HepG2 (cell line): Measurements from ENCODE around the gene PIGO. TPM values are rescaled to one million over a fixed set of nuclear protein-coding genes. Genes with fewer than 3 reads are reported as not detected.

Experiments
- ATAC-seq: fragments of 200-7000 bp; cut with Tn5 transposase; 3 replicates; pipeline ENCODE4 v1.9.1; 2020; ENCODE audit warnings: mild to moderate bottlenecking, moderate library complexity
- BruUV-seq: library from RNA; stranded (reverse); fragments of 400-500 nt; replicated peaks from 2 replicates; lab custom pipeline; 2021; lab: Mats Ljungman, UMichigan
- CTCF ChIA-PET: fragments of 300-600 bp; formaldehyde crosslinking; extraction: SDS; loops from one replicate; lab custom pipeline; 2021; ENCODE audit warnings: low total read pairs, inconsistent platforms, low intra/inter-chr PET ratio; lab: Yijun Ruan, JAX
- POLR2A ChIA-PET: fragments of 350-600 bp; sonication (Branson Sonifier 250); formaldehyde crosslinking; loops from one replicate; lab custom pipeline; 2020; ENCODE audit warnings: antibody characterized with exemption, inconsistent platforms; lab: Yijun Ruan, JAX
- DNase-seq: peaks from one replicate; pipeline ENCODE4 v3.0.0-alpha.2; 2015; ENCODE audit warnings: low spot score
- FAIRE-seq: peaks from 3 replicates; lab custom pipeline; 2011; peaks lifted over from hg19 to GRCh38; lab: Jason Lieb, UNC
- H2AFZ ChIP-seq: one replicate; pipeline ENCODE4 v1.6.1; 2011; ENCODE audit warnings: low read length, inconsistent platforms
- H3K27ac ChIP-seq: fragments of 300-600 bp; 3 replicates; pipeline ENCODE4 v1.8.0; 2011; ENCODE audit warnings: mixed run types, mild to moderate bottlenecking, mixed read lengths, low read length, inconsistent platforms; ENCODE audit not compliant: insufficient read depth; ENCODE audit errors: extremely low read length
- H3K27me3 ChIP-seq, 2 experiments: fragments of 200-600 bp in 1 of 2; 2 replicates in 1 of 2; 3 replicates in 1 of 2; pipeline versions ENCODE4 v1.6.0 to v1.8.0; 2011; ENCODE audit warnings: low read length in 2 of 2, mild to moderate bottlenecking in 2 of 2, moderate library complexity in 2 of 2, inconsistent platforms in 1 of 2; ENCODE audit not compliant: insufficient read depth in 2 of 2, control insufficient read depth in 1 of 2
- H3K36me3 ChIP-seq, 2 experiments: fragments of 200-600 bp in 1 of 2; replicated peaks in 1 of 2; 2 replicates in 1 of 2; 3 replicates in 1 of 2; pipeline versions ENCODE4 v1.5.1 to v1.8.0; 2011; ENCODE audit warnings: low read length in 2 of 2, inconsistent platforms in 1 of 2; ENCODE audit not compliant: insufficient read depth in 2 of 2, control insufficient read depth in 1 of 2
- H3K4me1 ChIP-seq: 2 replicates; pipeline ENCODE4 v1.5.1; 2012; ENCODE audit warnings: low read length, inconsistent platforms; ENCODE audit not compliant: insufficient read depth
- H3K4me2 ChIP-seq: 2 replicates; pipeline ENCODE4 v1.6.0; 2011; ENCODE audit warnings: low read depth, low read length, inconsistent platforms
- H3K4me3 ChIP-seq, 3 experiments: fragments of 200-600 bp in 1 of 3; sonication (generic), shearing (Covaris generic) in 1 of 3; replicated peaks in 1 of 3; 2 replicates each; pipeline ENCODE4 v1.5.1; 2011 to 2016; ENCODE audit warnings: low read length in 3 of 3, inconsistent platforms in 2 of 3, low read depth in 2 of 3, mild to moderate bottlenecking in 2 of 3, control low read depth in 1 of 3, mixed read lengths in 1 of 3; ENCODE audit not compliant: insufficient read depth in 1 of 3
- H3K79me2 ChIP-seq: one replicate; pipeline ENCODE4 v1.6.1; 2011; ENCODE audit warnings: low read length, inconsistent platforms; ENCODE audit not compliant: insufficient read depth
- H3K9ac ChIP-seq: 2 replicates; pipeline ENCODE4 v1.6.0; 2011; ENCODE audit warnings: mild to moderate bottlenecking, low read depth, low read length, inconsistent platforms; ENCODE audit not compliant: insufficient read depth
- H3K9me3 ChIP-seq: 2 replicates; pipeline ENCODE4 v1.5.1; 2012; ENCODE audit warnings: mild to moderate bottlenecking, low read length
- H4K20me1 ChIP-seq: 2 replicates; pipeline ENCODE4 v1.6.0; 2011; ENCODE audit warnings: inconsistent platforms, mild to moderate bottlenecking, low read length, moderate library complexity; ENCODE audit not compliant: insufficient read depth
- AGO2 ChIP-seq: fragments of 200-400 bp; formaldehyde crosslinking; optimal IDR thresholded peaks from 2 replicates; pipeline ENCODE3; 2017; ENCODE audit warnings: mild to moderate bottlenecking, low read depth, low read length, moderate library complexity
- CEBPB ChIP-seq: IDR thresholded peaks from 2 replicates; pipeline ENCODE4 v1.6.1; 2011; ENCODE audit warnings: low read depth, low read length, improper control_type of control experiment, borderline replicate concordance
- IRX3 ChIP-seq: sonication (generic); formaldehyde crosslinking; IDR thresholded peaks from 2 replicates; pipeline ENCODE4 v1.8.1; 2023; ENCODE audit warnings: mild to moderate bottlenecking, low read depth, missing genetic modification reagents, borderline replicate concordance
- KLF16 ChIP-seq, 2 experiments: sonication (generic) in 1 of 2; formaldehyde crosslinking in 1 of 2; IDR thresholded peaks; 2 replicates each; pipeline versions ENCODE4 v1.6.1 to v1.8.0; 2016 to 2023; ENCODE audit warnings: missing genetic modification reagents in 2 of 2, missing compliant biosample characterization in 1 of 2
- RAD21 ChIP-seq: fragments of 450-650 bp; formaldehyde crosslinking; IDR thresholded peaks from 2 replicates; pipeline ENCODE4 v1.5.0; 2020; ENCODE audit warnings: mild to moderate bottlenecking
- SNAPC4 ChIP-seq: sonication (generic); formaldehyde crosslinking; IDR thresholded peaks from 2 replicates; pipeline ENCODE4 v1.4.0; 2020; ENCODE audit warnings: mild to moderate bottlenecking, missing genetic modification reagents
- ZBTB46 ChIP-seq: sonication (generic); formaldehyde crosslinking; IDR thresholded peaks from 2 replicates; pipeline ENCODE4 v1.4.0; 2020; ENCODE audit warnings: mild to moderate bottlenecking, missing genetic modification reagents, borderline replicate concordance
- ZNF136 ChIP-seq: sonication (generic); formaldehyde crosslinking; IDR thresholded peaks from 2 replicates; pipeline ENCODE4 v1.8.1; 2022; ENCODE audit warnings: low read depth, mild to moderate bottlenecking, moderate library complexity, missing genetic modification reagents
- ZNF556 ChIP-seq: sonication (generic); formaldehyde crosslinking; IDR thresholded peaks from 2 replicates; pipeline ENCODE4 v1.4.0; 2020; ENCODE audit warnings: mild to moderate bottlenecking, missing genetic modification reagents, borderline replicate concordance
- ZNF687 ChIP-seq: sonication (generic); formaldehyde crosslinking; IDR thresholded peaks from 2 replicates; pipeline ENCODE4 v1.5.1; 2020; ENCODE audit warnings: mild to moderate bottlenecking, missing genetic modification reagents, moderate library complexity
- WGBS: methylation state at CpG from one replicate; pipeline ENCODE4 v1.1.6; 2017; ENCODE audit warnings: low lambda C conversion rate; 5-methylcytosine and 5-hydroxymethylcytosine counted together
- in situ Hi-C: cut with HindIII; loops from 2 replicates; pipeline ENCODE4 v1.10.0; 2017; ENCODE audit warnings: low pct_unique_long_range_greater_than_20kb; ENCODE audit not compliant: extremely low pct_ligation_motif_present
- intact Hi-C: fragments of 100-400 bp; cut with micrococcal nuclease; formaldehyde crosslinking; loops from one replicate; pipeline ENCODE4 v1.10.0; 2022; ENCODE audit not compliant: unreplicated experiment
- polyA plus RNA-seq, 8 experiments: library from polyadenylated mRNA; depleted of rRNA in 3 of 8; stranded (reverse) in 7 of 8; unstranded in 1 of 8; fragments of >200 nt; fragmentation: Illumina TruSeq in 4 of 8; extraction: Trizol in 4 of 8; gene quantifications; 2 replicates each; pipeline versions ENCODE4 v1.2.1 to v1.2.3, GENCODE V29; 2011 to 2016; ENCODE audit warnings: low read depth in 4 of 8, missing spikeins in 1 of 8, mixed read lengths in 1 of 8; ENCODE audit not compliant: insufficient read depth in 1 of 8
- total RNA-seq, 5 experiments: library from RNA; depleted of rRNA; stranded (reverse); fragments of >200 nt; fragmentation: Illumina TruSeq; extraction: Trizol; gene quantifications; 2 replicates each; pipeline ENCODE4 v1.2.3, GENCODE V29; 2016; ENCODE audit warnings: low read depth in 1 of 5

Gene PIGO
- total and polyA plus RNA-seq, 2 of the 13 experiments (the other 11 are each of a cell fraction or from before 2014, with no cell fraction given), result 20.5 to 26.2 TPM

- ChIA-PET POLR2A (interaction anchor here (0.6 to 2.5 kb wide), 7 partner anchors 8 to 428 kb away, joined by 3 to 17 read pairs (median 6); partner anchors contain the start of genes FANCG, PIGO, STOML2 and UNC13B), CTCF (no interaction called here)
- Histone ChIP-seq H3K9ac (peak overlapping the region; percentile 69), H3K79me2 (no peaks in the 10 kb centered on the region), H3K4me2 (peak overlapping the region; percentile 86), H3K4me1 (peaks cover 43% of the 10 kb centered on the region), H3K9me3 (no peaks in the 10 kb centered on the region), H3K27ac (peak overlapping the region; percentile 10), H4K20me1 (no peaks in the 10 kb centered on the region), H3K27me3 (no peaks in the 10 kb centered on the region; a peak in 1 of 5 replicates), H2AFZ (peak overlapping the region; percentile 2), H3K36me3 (no peaks in the 10 kb centered on the region; a peak in 1 of 5 replicates), H3K4me3 (peak overlapping the region; percentile 85 to 86 (median 85))
- in situ Hi-C loops (loop anchor here (10.0 kb wide), 1 partner anchor 544 kb away; the partner anchor contains the start of genes CCDC107, RMRP and SIT1), intact Hi-C loops (no loop called here)
- DNase-seq (peak; percentile 96), FAIRE-seq (peak; percentile 96), ATAC-seq (peak; percentile 78)
- WGBS, result 1% methylated on average over 36 of the region's 57 CpGs
- no TSS peak for BruUV-seq
- TF ChIP-seq AGO2, result no peak
- 0 out of 2 replicates have a peak, but pooled peaks have one; percentile 17 for TF ChIP-seq RAD21 (CRISPR knock-in tag)
- TF ChIP-seq KLF16 (CRISPR knock-in tag; IDR thresholded peaks at IDR 0.05), result peak in 1 of 2 experiments; percentile 46; a peak in 2 of 4 replicates
- TF ChIP-seq ZNF136, result no peak
- TF ChIP-seq SNAPC4 (CRISPR knock-in tag), result no peak
- TF ChIP-seq IRX3 (CRISPR knock-in tag), result no peak
- TF ChIP-seq ZNF687, result peak; percentile 46; the same call in 1 of the 2 replicates
- no peak for TF ChIP-seq ZNF556 (CRISPR knock-in tag)
- peak; percentile 52; the same call in 1 of the 2 replicates for TF ChIP-seq CEBPB
- TF ChIP-seq ZBTB46 (CRISPR knock-in tag), result no peak
Measured at GRCh38 chr9:35111001-35111933, 14.9 kb upstream of the PIGO start.
